Subcutaneous adipose tissue (tissue), 4 donors: Measurements from ENCODE around the gene CRISPLD2. TPM values are rescaled to one million over a fixed set of nuclear protein-coding genes. Genes with fewer than 3 reads are reported as not detected.

Experiments
- total RNA-seq, 4 donors: library from RNA; depleted of rRNA; stranded (reverse); fragments of >200 nt; gene quantifications; one replicate each; pipeline ENCODE4 v1.1.0, GENCODE V29; 2016
- TF ChIP-seq, protein P1 (sequence below): fragments of 450-650 bp; IDR thresholded peaks from one replicate; pipeline ENCODE4 v1.5.1; 2016; ENCODE audit warnings: low read depth, mild to moderate bottlenecking, control low read depth, antibody characterized with exemption, moderate library complexity

CRISPLD2 gene
- total RNA-seq, 4 donors from 2014 or later, result 66.0 to 160 (median 116) TPM

DNA sequence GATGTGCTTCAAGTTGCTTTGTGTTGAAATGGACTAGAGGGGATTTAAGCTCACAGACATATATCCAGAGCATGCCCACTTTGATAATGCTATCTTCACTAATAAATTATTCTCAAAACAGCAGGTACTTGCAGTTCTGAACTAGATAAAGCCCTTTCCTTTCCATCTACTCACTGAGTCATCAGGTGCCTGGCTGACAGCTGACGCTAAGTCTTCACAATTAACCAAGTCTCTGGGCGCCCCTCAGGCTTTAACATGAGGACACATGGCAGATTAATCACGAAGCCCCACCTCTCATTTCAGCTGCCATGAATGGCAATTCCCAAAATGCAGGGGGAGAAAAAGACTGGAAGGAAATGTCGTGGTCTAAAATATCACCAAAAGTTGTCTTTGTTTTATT, 29.5 kb upstream of the CRISPLD2 start:
- TF ChIP-seq, protein P1, sequence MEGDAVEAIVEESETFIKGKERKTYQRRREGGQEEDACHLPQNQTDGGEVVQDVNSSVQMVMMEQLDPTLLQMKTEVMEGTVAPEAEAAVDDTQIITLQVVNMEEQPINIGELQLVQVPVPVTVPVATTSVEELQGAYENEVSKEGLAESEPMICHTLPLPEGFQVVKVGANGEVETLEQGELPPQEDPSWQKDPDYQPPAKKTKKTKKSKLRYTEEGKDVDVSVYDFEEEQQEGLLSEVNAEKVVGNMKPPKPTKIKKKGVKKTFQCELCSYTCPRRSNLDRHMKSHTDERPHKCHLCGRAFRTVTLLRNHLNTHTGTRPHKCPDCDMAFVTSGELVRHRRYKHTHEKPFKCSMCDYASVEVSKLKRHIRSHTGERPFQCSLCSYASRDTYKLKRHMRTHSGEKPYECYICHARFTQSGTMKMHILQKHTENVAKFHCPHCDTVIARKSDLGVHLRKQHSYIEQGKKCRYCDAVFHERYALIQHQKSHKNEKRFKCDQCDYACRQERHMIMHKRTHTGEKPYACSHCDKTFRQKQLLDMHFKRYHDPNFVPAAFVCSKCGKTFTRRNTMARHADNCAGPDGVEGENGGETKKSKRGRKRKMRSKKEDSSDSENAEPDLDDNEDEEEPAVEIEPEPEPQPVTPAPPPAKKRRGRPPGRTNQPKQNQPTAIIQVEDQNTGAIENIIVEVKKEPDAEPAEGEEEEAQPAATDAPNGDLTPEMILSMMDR, result no peak

DNA sequence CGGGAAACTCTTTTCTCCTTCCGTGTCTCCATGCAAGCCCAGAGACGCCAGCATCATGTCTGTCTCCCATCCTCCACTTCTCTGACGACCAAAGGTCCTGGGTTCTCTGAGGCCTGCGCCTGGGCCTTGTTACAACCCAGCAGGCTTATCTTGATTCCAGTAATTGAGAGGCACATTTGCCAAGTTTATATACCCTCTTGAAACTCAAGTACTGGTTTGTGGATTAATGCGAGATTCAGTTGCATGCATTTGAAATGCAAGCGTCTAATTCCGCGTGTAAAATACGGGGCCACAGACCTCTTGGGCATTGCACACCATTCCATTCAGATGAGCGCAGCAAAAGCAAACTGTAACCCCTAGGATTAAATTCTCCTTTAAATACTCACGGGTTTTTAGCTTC, 28.7 kb upstream of the CRISPLD2 start:
- TF ChIP-seq, protein P1, result no peak

DNA sequence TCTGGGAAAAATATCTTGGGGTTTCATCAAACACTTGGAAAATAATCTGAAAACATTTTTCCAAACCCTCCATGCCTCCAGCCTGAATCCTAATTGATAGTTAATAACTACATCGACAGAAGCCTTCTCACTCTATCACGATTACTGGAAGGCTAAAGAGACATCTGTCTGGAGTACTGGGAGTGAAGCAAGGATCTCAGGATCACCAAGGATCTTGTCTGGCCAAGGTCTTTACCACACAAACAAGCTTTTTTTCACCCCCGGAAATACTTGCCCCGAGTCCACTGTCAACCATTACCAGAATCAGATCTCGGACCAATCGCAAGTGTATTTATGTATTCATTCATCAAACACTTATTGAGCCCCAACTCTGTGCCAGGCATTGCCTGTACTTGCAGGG, 28.3 kb upstream of the CRISPLD2 start:
- TF ChIP-seq, protein P1, result no peak

DNA sequence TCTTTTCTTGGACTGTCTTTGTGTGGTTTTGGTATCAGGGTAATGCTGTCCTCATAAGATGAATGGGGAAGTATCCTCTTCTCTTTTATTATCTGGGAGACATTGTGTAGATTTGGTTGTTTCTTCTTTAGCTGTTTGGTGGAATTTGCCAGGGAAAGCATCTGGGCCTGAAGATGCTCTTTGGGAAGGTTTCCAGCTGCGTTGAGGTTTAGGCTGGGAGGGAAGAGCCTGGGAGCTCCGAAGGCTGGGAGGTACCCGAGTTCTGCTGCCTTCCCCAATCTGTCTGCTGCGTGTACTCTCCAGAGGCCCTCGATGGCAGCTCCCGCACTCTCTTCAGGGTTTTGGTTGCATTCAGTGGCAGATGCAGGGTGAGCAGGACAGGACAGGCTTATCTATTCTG, 25.6 kb upstream of the CRISPLD2 start:
- TF ChIP-seq, protein P1, result no peak

DNA sequence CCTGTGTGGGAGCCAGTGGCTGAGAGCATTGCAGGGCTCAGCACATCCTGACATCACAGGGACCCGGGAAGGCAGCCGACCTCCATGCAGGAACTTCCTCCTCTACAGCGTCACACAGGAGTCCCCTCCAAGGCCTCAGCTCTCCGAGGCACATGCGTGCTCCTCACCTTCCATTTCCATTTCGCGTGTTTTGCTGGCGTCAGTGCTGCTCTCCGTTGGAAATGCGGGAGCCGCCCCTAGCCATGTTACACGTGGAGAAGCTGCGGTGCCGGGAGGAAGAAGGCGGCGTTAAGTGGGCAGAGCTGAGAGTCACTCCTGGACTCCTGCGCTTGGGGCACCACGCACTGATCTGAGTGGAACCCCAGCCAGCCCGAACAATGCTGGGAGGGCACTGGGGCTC, 25.2 kb upstream of the CRISPLD2 start:
- TF ChIP-seq, protein P1, result no peak

DNA sequence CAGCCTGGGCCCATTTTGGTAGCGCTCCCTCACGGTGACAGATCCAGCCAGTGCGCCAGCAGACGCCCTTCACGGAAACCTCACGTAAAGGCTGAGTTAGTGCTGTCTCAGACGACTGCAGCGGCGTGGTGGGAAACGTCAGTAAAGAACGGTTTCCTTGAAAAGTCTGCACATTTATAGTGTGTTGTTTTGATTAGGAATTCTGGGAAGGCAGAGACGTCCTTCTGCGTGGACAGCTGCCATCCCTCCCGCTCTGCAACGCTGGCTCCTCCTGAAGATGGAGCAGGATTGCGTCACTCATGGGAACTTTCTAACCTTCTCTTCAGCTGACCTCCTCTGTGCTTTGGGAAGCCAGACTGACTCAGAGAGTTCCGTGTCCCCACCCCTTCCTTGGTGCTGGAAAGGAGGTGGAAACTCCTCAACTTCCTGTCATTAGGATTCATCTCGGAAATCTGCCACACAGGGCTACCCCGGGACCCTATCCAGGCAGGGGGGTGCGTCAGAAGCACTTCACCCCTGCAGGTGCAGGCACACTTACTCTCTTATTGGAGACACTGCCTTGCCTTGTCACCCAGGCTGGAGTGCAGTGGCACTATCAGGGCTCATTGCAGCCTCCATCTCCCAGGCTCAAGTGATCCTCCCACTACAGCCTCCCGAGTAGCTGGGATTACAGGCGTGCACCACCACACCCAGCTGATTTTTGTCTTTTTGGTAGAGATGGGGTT, 24.3 kb upstream of the CRISPLD2 start:
- TF ChIP-seq, protein P1, result no peak

DNA sequence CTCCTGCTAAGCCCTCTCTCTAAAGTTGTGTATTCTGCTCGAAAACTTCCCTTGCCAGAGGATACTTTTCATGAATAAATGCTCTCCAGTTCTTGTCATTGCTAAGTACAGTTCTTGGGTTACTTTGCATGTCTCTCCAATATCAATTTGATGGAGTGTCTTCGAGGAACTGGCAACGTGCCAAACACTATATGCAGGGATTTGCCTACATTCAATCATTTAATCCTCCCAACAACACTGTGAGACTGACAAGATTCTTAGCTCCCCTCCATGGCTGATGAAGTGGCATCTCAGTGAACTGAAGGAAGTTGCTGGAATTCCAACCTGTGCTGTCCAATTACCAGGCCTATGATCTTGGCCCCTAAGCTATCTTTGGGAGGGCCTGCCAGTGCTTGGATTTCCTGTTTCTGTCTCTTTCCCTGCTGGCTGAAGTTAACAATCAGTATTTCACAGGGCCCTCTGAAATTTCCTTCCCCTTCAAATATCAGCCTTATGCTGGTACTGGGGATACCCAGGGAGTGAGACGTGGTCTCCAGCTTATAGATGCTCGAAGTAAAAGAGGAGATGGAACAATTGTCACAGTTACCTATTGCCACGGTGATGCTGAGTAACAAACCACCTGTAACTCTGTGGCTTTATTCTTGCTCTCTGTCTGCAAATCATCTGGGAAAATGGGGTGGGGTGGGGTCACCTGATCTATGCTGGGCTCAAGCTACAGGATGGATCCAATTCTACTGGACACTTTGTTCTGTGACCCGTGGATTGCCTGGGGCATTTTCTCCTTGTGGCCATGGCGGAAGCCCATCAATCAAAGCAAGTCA, 19.4 kb upstream of the CRISPLD2 start:
- TF ChIP-seq, protein P1, result no peak
